Adipocyte (in vitro differentiated cells): Measurements from ENCODE around the gene NUDT4.

Experiments used
- DNase-seq: peaks from one replicate; pipeline ENCODE4 v3.0.0-alpha.2; 2015; ENCODE audit warnings: low read depth
- H3K27me3 ChIP-seq: replicated peaks from 2 replicates; pipeline ENCODE4 v1.7.0; 2013; ENCODE audit warnings: mild to moderate bottlenecking, low read length, moderate library complexity; ENCODE audit not compliant: control insufficient read depth, insufficient read depth
- H3K36me3 ChIP-seq: 2 replicates; pipeline ENCODE4 v1.7.0; 2013; ENCODE audit warnings: low read length, mild to moderate bottlenecking, moderate library complexity; ENCODE audit not compliant: control insufficient read depth, insufficient read depth, severe bottlenecking
- H3K4me1 ChIP-seq: 2 replicates; pipeline ENCODE4 v1.7.0; 2013; ENCODE audit warnings: mild to moderate bottlenecking, low read length, moderate library complexity; ENCODE audit not compliant: control insufficient read depth, insufficient read depth
- H3K4me3 ChIP-seq: 2 replicates; pipeline ENCODE4 v1.7.0; 2013; ENCODE audit warnings: mild to moderate bottlenecking, low read length, moderate library complexity
- H3K9ac ChIP-seq: 2 replicates; pipeline ENCODE4 v1.7.0; 2013; ENCODE audit warnings: mild to moderate bottlenecking, low read length, moderate library complexity
- H3K9me3 ChIP-seq: 2 replicates; pipeline ENCODE4 v1.7.0; 2013; ENCODE audit warnings: mild to moderate bottlenecking, low read length, moderate library complexity; ENCODE audit not compliant: control insufficient read depth

Gene NUDT4

GRCh38 chr12:93351726-93352125, 26.0 kb upstream of the NUDT4 start:
- H3K4me3 ChIP-seq = no peak overlapping the region
- no peaks in the 10 kb centered on the region for H3K9me3 ChIP-seq
- no peaks in the 10 kb centered on the region for H3K4me1 ChIP-seq
- no peaks in the 10 kb centered on the region for H3K27me3 ChIP-seq
- H3K36me3 ChIP-seq = no peaks in the 10 kb centered on the region
- DNase-seq = no peak
- H3K9ac ChIP-seq = no peak overlapping the region

GRCh38 chr12:93352321-93352720, 25.4 kb upstream of the NUDT4 start:
- no peaks in the 10 kb centered on the region for H3K4me1 ChIP-seq
- H3K4me3 ChIP-seq = no peak overlapping the region
- no peaks in the 10 kb centered on the region for H3K9me3 ChIP-seq
- no peaks in the 10 kb centered on the region for H3K27me3 ChIP-seq
- H3K9ac ChIP-seq = no peak overlapping the region
- DNase-seq = no peak
- H3K36me3 ChIP-seq = no peaks in the 10 kb centered on the region

- Histone ChIP-seq H3K36me3 (no peaks in the 10 kb centered on the region), H3K4me3 (no peak overlapping the region), H3K9ac (no peak overlapping the region), H3K27me3 (no peaks in the 10 kb centered on the region), H3K4me1 (peaks cover 13% of the 10 kb centered on the region), H3K9me3 (no peaks in the 10 kb centered on the region)
- no peak for DNase-seq
Measured at GRCh38 chr12:93356214-93356613, 21.5 kb upstream of the NUDT4 start.

DNA sequence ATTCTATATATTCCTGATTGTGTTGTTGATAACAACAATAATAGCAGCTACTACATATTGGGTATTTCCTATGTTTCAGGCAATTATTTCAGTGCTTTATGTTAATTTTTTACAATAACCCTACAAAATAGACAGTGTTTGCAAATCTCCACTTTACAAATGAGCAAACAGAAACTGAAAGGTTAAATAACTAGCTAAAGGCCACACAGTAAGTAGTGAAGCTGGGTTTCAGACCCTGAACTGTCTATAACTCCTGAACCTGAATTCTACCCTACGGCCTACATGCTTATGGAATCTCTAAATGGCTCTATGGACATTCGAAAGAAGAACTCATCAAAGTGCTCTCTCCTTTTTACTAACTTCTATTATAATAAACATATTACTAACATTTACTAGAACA, 19.7 kb upstream of the NUDT4 start:
- Histone ChIP-seq H3K36me3 (no peaks in the 10 kb centered on the region), H3K9me3 (no peaks in the 10 kb centered on the region), H3K9ac (no peak overlapping the region), H3K4me1 (peaks cover 17% of the 10 kb centered on the region), H3K4me3 (no peak overlapping the region), H3K27me3 (no peaks in the 10 kb centered on the region)
- DNase-seq = no peak

DNA sequence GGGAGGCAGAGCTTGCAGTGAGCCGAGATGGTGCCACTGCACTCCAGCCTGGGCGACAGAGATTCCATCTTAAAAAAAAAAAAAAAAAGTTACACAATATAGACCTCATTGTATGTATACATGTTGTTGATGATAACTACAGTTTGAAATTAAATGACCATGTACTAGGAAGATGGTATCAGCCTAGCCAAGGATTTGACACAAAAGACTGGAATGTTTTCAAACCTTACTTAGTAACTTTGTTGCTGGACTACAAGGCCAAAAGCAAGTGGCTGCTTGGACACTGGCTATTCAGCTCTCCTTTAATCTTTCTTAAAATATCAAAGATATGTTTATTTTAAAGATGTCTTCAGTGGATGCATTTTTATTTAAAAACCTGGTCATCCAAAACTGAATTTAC, 18.9 kb upstream of the NUDT4 start:
- H3K4me3 ChIP-seq = no peak overlapping the region
- peak; percentile 42 for DNase-seq
- no peaks in the 10 kb centered on the region for H3K27me3 ChIP-seq
- no peaks in the 10 kb centered on the region for H3K36me3 ChIP-seq
- peaks cover 17% of the 10 kb centered on the region for H3K4me1 ChIP-seq
- H3K9me3 ChIP-seq = no peaks in the 10 kb centered on the region
- H3K9ac ChIP-seq = no peak overlapping the region

DNA sequence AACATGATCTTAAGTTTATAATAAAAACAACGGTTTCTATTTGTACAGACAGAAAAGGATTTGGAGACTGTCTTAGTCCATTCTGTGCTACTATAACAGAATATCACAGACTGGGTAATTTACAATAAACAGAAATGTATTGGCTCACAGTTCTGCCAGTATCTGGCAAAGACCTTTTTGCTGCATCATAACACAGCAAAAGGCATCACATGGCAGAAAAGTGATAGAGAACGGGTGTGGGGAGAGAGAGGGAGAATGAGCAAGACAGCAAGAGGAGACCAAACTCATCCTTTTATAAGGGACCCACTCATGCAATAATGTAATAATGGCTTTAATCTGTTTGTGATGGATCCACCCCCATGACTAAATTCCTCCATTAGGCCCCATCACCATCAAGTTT, 17.0 kb upstream of the NUDT4 start:
- no peak overlapping the region for H3K9ac ChIP-seq
- H3K9me3 ChIP-seq = no peaks in the 10 kb centered on the region
- no peaks in the 10 kb centered on the region for H3K27me3 ChIP-seq
- peaks cover 17% of the 10 kb centered on the region for H3K4me1 ChIP-seq
- no peak for DNase-seq
- no peak overlapping the region for H3K4me3 ChIP-seq
- H3K36me3 ChIP-seq = no peaks in the 10 kb centered on the region

DNA sequence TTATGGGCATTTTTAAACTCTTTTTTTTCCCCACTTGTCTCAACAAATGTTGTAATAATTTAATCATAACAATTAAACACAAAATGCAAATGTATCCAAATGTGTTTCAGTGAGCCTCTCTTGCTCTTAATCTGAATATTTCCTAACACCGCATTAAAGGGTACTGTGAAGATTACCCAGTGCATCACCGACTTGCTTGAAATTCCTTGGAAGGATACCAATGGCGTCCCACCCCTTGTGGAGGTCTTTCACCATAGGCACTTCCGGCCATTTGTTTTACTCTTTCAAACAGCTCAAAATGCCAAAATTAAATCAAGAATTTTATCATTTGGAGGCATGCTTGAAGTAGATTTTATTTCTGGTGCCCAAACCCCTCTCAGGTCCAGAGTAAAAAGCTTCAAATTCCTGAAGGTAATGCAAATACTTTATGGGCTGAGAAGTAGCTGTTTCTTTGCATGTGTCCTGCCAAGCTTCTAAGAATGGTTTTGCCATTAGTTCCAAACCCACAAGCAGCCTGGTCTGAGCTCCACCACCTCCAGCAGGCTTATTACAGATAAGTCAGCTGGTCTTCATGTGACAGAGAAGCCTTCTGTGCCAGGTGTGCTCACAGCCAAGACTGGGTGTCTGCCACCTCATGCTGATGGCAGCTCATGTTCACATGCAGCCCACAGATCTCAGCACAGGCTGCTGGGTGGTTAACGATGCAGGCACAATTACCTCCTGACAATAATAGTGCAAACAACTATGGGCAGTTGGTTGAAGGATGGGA, 16.4 kb upstream of the NUDT4 start:
- DNase-seq = no peak
- no peaks in the 10 kb centered on the region for H3K36me3 ChIP-seq
- no peak overlapping the region for H3K9ac ChIP-seq
- peaks cover 17% of the 10 kb centered on the region for H3K4me1 ChIP-seq
- no peak overlapping the region for H3K4me3 ChIP-seq
- H3K9me3 ChIP-seq = no peaks in the 10 kb centered on the region
- no peaks in the 10 kb centered on the region for H3K27me3 ChIP-seq

GRCh38 chr12:93363841-93364297, 13.9 kb upstream of the NUDT4 start:
- no peaks in the 10 kb centered on the region for H3K9me3 ChIP-seq
- H3K36me3 ChIP-seq = no peaks in the 10 kb centered on the region
- no peaks in the 10 kb centered on the region for H3K27me3 ChIP-seq
- H3K9ac ChIP-seq = no peak overlapping the region
- peaks cover 16% of the 10 kb centered on the region for H3K4me1 ChIP-seq
- no peak overlapping the region for H3K4me3 ChIP-seq
- DNase-seq = no peak

- Histone ChIP-seq H3K36me3 (no peaks in the 10 kb centered on the region), H3K9ac (no peak overlapping the region), H3K4me1 (peaks cover 9% of the 10 kb centered on the region), H3K27me3 (no peaks in the 10 kb centered on the region), H3K9me3 (no peaks in the 10 kb centered on the region), H3K4me3 (no peak overlapping the region)
- no peak for DNase-seq
Measured at GRCh38 chr12:93365616-93366405, 11.9 kb upstream of the NUDT4 start.

GRCh38 chr12:93366422-93366821, 11.3 kb upstream of the NUDT4 start:
- no peaks in the 10 kb centered on the region for H3K36me3 ChIP-seq
- DNase-seq = no peak
- no peak overlapping the region for H3K4me3 ChIP-seq
- H3K27me3 ChIP-seq = no peaks in the 10 kb centered on the region
- H3K9ac ChIP-seq = no peak overlapping the region
- H3K9me3 ChIP-seq = no peaks in the 10 kb centered on the region
- H3K4me1 ChIP-seq = peaks cover 2% of the 10 kb centered on the region

GRCh38 chr12:93368766-93369165, 9.0 kb upstream of the NUDT4 start:
- H3K36me3 ChIP-seq = no peaks in the 10 kb centered on the region

More at GRCh38 chr12:93368766-93369165, 9.0 kb upstream of the NUDT4 start:
- DNase-seq = no peak
- no peak overlapping the region for H3K4me3 ChIP-seq
- H3K4me1 ChIP-seq = peaks cover 12% of the 10 kb centered on the region
- H3K9me3 ChIP-seq = no peaks in the 10 kb centered on the region
- H3K9ac ChIP-seq = no peak overlapping the region
- no peaks in the 10 kb centered on the region for H3K27me3 ChIP-seq
